ENCODE data around the gene NR2C2. TPM values are rescaled to one million over a fixed set of nuclear protein-coding genes. Genes with fewer than 3 reads are reported as not detected.

NR2C2 gene
- total RNA-seq, 1 donor from 2014 or later = 23.5 TPM

DNA sequence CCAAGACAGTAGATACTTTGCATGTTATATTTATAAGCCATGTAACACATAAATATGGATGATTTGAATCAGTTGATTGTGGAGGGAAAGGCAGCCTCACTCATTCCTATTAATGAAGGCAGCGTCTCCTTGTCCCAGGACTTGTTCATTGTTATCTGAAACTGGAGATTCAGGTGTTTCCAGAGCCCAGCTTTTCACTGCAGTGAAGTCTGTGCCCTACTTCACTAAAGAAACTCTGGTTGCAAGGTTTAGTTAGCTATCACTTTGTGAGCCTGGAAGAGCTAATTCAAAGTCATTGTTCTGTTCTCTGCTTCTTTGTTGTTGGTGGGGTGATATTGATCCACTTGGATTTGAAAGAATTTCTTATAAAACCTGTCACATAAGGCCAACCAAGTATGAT, 9.8 kb downstream of the NR2C2 start:
- TF ChIP-seq, protein P1, sequence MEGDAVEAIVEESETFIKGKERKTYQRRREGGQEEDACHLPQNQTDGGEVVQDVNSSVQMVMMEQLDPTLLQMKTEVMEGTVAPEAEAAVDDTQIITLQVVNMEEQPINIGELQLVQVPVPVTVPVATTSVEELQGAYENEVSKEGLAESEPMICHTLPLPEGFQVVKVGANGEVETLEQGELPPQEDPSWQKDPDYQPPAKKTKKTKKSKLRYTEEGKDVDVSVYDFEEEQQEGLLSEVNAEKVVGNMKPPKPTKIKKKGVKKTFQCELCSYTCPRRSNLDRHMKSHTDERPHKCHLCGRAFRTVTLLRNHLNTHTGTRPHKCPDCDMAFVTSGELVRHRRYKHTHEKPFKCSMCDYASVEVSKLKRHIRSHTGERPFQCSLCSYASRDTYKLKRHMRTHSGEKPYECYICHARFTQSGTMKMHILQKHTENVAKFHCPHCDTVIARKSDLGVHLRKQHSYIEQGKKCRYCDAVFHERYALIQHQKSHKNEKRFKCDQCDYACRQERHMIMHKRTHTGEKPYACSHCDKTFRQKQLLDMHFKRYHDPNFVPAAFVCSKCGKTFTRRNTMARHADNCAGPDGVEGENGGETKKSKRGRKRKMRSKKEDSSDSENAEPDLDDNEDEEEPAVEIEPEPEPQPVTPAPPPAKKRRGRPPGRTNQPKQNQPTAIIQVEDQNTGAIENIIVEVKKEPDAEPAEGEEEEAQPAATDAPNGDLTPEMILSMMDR (IDR thresholded peaks at IDR 0.05) = no peak
- H3K27ac ChIP-seq = no peak overlapping the region
- H3K4me1 ChIP-seq = peaks cover 0 to 3% of the 10 kb centered on the region in 2 donors
- H3K4me3 ChIP-seq = no peak overlapping the region
- no peak for DNase-seq (ENCODE audit: low spot score in 2 of 2)
- no peaks in the 10 kb centered on the region for H3K9me3 ChIP-seq
- intact Hi-C loops (cut with DNase I) = no loop called here
- H3K36me3 ChIP-seq = peaks cover 0 to 2% of the 10 kb centered on the region in 2 donors
- H3K27me3 ChIP-seq = no peaks in the 10 kb centered on the region

DNA sequence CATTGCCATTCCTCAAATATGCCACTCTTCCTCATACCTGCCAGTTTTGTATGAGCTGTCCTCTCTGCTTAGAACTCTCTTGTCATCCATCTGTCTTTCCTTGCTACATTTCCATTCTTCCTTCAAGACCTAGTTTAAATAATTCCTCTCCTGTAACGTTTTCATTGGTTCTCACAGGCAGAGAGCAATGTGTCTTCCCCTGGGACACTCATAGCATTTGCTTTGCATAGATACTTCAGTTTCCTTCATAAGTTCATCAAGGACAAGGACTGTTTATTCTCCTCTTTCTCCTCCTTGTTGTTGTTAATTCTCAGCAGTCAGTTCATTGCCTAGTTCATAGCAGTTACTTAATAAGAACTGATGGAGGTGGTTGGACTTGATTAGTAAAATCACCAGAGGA, 10.5 kb downstream of the NR2C2 start:
- Histone ChIP-seq H3K27ac (no peak overlapping the region), H3K9me3 (no peaks in the 10 kb centered on the region), H3K36me3 (peaks cover 0 to 7% of the 10 kb centered on the region in 2 donors), H3K4me3 (no peak overlapping the region), H3K27me3 (no peaks in the 10 kb centered on the region), H3K4me1 (peaks cover 0 to 3% of the 10 kb centered on the region in 2 donors)
- DNase-seq (ENCODE audit: low spot score in 2 of 2) = no peak
- intact Hi-C loops (cut with DNase I) = no loop called here
- TF ChIP-seq, protein P1 (IDR thresholded peaks at IDR 0.05) = no peak

DNA sequence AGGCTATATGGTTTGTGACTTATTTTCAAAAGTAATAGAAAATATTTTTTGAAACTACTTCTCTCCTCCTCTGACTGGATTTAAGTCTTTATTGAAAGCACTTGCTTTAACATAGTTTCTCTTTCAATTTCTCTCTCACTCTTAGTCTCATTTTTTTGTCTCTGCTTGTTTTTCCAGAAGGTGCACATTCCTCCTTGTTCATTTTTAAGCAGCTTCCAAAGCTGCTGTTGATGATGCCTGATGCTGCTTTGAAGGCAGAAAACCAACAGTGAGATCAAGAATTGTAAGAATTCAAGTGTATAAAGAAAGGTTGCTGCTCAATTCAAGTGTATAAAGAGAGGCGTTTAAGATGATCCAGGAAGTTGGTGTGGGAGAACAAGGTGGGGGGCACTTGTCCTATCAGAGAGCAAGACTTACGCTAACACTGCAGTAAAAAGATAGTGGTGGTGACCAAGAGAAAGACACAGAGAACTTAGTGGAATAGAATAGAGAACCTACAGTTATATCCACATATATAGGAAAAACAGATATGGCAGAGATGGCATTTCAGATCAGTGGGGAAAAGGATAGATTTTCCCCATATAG, 12.1 kb downstream of the NR2C2 start:
- no peak overlapping the region for H3K4me3 ChIP-seq
- no peaks in the 10 kb centered on the region for H3K27me3 ChIP-seq
- H3K4me1 ChIP-seq = peaks cover 0 to 3% of the 10 kb centered on the region in 2 donors
- TF ChIP-seq, protein P1 (IDR thresholded peaks at IDR 0.05) = no peak
- DNase-seq (ENCODE audit: low spot score in 2 of 2) = no peak
- intact Hi-C loops (cut with DNase I) = no loop called here
- no peaks in the 10 kb centered on the region for H3K9me3 ChIP-seq
- peaks cover 0 to 9% of the 10 kb centered on the region in 2 donors for H3K36me3 ChIP-seq
- H3K27ac ChIP-seq = no peak overlapping the region

DNA sequence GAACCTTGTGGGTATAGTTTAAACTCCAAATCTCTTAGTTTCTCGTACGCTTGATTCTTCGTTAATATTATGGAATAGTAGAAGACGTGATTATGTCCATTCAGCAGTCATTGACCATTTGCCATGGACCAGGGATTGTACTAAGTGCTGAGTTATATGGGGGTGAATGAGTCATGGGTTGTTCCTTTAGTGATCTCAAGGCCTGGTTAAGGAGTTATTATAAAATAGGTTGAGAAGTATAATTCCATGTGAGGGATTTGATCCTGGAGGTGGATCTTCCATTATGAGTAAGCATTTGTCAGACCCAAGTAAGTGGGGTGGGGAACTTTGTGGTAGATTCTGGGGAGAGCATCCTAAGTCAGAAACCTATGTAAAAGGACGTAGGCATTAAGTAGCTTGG, 15.4 kb downstream of the NR2C2 start:
- Histone ChIP-seq H3K27ac (no peak overlapping the region), H3K4me3 (no peak overlapping the region), H3K9me3 (no peaks in the 10 kb centered on the region), H3K4me1 (peaks cover 0 to 3% of the 10 kb centered on the region in 2 donors), H3K36me3 (peaks cover 0 to 9% of the 10 kb centered on the region in 2 donors), H3K27me3 (no peaks in the 10 kb centered on the region)
- no peak for DNase-seq (ENCODE audit: low spot score in 2 of 2)
- TF ChIP-seq, protein P1 (IDR thresholded peaks at IDR 0.05) = no peak
- intact Hi-C loops (cut with DNase I) = no loop called here

GRCh38 chr3:14967285-14967684, 19.9 kb downstream of the NR2C2 start:
- DNase-seq (ENCODE audit: low spot score in 2 of 2) = no peak
- Histone ChIP-seq H3K4me3 (no peak overlapping the region), H3K36me3 (peaks cover 1 to 8% of the 10 kb centered on the region in 2 donors), H3K9me3 (no peaks in the 10 kb centered on the region), H3K27ac (no peak overlapping the region), H3K27me3 (no peaks in the 10 kb centered on the region), H3K4me1 (no peaks in the 10 kb centered on the region)
- intact Hi-C loops (cut with DNase I) = no loop called here
- TF ChIP-seq, protein P1 (IDR thresholded peaks at IDR 0.05) = no peak

GRCh38 chr3:14969671-14970070, 22.3 kb downstream of the NR2C2 start:
- Histone ChIP-seq H3K9me3 (no peaks in the 10 kb centered on the region), H3K27me3 (no peaks in the 10 kb centered on the region), H3K4me3 (no peak overlapping the region), H3K36me3 (peaks cover 8 to 19% of the 10 kb centered on the region in 2 donors), H3K4me1 (no peaks in the 10 kb centered on the region), H3K27ac (no peak overlapping the region)
- no peak for DNase-seq (ENCODE audit: low spot score in 2 of 2)
- intact Hi-C loops (cut with DNase I) = no loop called here
- TF ChIP-seq, protein P1 (IDR thresholded peaks at IDR 0.05) = no peak

Measured in ascending aorta (tissue), 2 donors.